SW 1271 (cell line): ENCODE results near the gene KCNQ5.
A peak's percentile ranks its signal among the peaks of the same experiment; 100 is the strongest.
"Not testable (repeated sequence)": the region's sequence is repeated elsewhere in the genome, so short reads cannot be mapped to it uniquely, and the experiment has no call there.

ENCODE experiments used
- DNase-seq, 2 experiments: peaks; one replicate each; lab custom pipeline; 2025; lab: John Stamatoyannopoulos, UW

The KCNQ5 gene

GRCh38 chr6:72952808-72953630 lies 331.2 kb downstream of the KCNQ5 start:
- peak in 1 of 2 experiments; percentile 17 for DNase-seq

DNA sequence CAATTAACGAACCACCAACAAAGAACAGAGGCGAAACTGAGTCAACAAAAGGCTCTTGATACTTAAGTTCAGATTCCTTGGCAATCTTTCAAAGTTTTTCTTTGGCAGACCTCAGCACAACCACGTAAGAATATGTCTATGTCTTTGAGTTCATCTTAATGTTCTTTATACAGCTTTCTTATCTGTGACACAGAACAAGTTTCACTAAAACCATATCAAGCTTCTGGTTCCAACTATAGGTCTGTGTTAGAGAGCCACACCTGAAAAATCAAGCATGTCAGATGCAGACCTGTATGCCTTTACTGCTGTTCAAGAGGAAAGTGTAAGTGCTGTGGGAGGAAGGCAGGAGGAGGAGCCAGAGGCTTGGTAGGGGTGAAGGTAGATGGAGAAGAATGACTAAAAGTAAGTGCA lies 332.1 kb downstream of the KCNQ5 start:
- DNase-seq: no peak

- no peak for DNase-seq
These were observed 332.9 kb downstream of the KCNQ5 start for GRCh38 chr6:72954716-72955115.

GRCh38 chr6:72955666-72956065 lies 333.8 kb downstream of the KCNQ5 start:
- DNase-seq: no peak

- DNase-seq: no peak
These were observed 334.4 kb downstream of the KCNQ5 start for GRCh38 chr6:72956272-72956671.

DNA sequence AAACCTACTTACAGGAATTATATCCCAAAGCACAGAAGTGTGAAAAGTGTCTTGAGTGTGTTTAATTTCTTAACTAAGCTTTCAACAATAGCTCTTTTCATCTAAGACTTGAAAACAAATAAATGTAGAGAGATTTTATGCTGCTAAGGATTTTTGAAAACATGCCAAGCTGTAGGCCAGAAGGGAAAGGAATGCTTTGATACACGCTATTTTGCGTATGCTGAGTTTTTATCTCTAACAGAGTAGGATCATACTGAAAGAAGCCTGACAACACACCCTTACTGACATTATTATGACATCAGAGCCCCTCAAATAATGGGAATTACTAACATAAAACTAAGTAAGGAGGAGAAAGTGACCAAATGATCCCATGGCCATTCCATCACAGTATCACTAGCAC lies 338.0 kb downstream of the KCNQ5 start:
- DNase-seq: no peak

DNA sequence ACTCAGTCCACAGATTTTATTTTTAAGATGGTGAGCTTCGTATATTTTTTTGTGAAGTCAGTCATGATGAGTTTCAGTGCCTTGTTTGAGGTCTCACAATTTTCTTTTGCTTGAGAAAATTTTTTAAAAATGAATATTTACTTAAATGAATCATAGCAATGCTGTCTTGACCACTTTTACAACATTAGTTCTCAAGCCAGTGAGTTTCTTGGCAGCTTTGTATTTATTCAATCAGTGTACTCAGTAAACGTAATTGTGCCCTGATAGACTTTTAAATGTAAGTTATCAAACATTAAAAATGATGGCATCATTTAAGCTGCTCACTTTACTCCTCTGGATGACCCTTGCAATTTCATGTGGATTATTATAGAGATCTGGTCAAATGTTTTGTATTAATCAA lies 342.1 kb downstream of the KCNQ5 start:
- DNase-seq: no peak

- DNase-seq: peak in 1 of 2 experiments; percentile 72
These were observed 344.9 kb downstream of the KCNQ5 start for GRCh38 chr6:72966628-72967280.

DNA sequence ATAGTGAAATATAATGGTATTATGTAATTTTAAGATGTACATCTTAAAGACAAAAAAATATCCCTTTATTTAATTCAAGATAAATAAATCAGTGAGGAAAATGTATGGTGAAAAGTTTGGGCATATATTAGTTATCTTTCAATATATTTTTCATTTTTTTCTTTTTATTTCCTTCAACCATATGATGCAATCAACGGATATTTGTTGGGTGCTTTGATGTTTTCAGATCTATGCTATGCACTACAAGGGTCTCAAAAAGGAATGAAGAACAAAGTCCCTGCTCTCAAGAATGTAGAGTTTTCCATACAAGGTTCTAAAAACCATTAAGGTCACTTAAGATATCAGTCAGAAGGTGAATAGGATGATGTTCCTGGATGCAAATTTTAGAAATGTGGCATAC lies 345.5 kb downstream of the KCNQ5 start:
- no peak for DNase-seq

DNA sequence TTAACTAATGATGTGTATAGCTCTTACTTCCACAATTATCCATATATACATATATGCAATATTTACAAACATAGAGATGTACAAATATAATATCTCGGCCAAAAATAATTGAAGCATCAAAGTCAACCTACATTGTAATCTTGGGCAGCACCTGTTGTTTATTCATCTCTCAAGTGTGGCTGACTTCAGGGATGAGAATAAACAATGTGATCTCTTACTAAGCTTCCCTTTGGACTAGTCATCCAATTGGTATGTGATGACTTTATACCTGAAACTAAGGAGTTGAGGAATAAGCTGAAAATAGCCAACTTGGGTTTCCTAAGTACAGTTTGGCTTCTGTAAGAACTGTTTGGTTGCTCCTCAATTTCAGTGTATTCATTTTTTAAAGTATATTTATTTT lies 346.8 kb downstream of the KCNQ5 start:
- DNase-seq: peak; percentile 49 to 84

- DNase-seq: no peak
These were observed 347.8 kb downstream of the KCNQ5 start for GRCh38 chr6:72969666-72970065.

DNA sequence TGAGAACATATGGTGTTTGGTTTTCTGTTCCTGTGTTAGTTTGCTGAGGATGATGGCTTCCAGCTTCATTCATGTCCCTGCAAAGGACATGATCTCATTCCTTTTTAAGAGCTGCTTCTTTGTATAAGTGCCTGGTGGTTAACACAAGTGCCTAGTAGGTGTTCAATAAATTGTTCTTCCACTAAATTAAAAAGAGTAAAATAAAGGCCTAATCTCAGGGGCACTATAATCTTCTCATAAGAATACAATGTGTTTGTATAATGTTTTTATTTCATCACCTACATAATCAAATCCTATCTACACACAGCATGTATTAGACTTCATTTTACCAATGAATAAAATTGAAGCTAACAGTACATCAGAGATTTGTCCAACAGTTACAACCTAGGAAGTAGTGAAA lies 350.7 kb downstream of the KCNQ5 start:
- DNase-seq: no peak

DNA sequence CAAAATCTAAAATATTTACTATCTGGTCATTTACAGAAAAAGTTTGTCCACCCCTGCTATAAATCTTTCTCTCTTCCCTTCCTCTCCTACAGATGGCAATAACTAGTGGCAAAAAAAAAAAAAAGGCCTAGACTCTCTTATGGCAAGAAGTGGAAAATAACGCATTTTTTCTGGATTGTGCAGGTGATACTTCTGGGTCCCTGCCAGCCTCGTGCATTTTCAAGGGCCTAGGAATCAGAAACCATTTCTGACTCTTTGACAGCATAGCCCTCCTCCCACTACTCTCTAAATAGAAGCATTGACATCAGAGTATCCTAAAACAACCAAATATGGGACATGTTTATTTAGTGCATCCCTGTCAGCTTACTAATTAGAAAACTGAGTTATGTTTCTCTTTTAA lies 352.4 kb downstream of the KCNQ5 start:
- no peak for DNase-seq

- DNase-seq: no peak
These were observed 353.5 kb downstream of the KCNQ5 start for GRCh38 chr6:72975352-72975752.

DNA sequence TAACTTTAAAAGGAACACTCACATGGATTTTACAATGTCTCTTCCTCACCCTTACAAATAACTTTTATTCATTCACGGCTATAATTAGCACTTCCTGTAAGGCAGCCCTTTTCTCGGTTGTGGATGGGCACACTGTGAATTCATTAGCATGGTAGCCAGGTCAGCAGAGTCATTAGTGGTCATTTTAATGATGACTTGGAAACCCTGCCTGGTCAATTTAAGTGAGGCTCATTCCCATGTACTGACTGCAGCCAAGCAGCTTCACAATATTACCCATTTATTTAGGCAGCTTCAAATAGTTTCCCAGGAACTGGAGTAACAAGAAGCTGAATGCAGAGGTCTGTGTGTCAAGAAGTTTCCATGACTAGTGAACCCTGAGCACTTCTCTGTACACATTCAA lies 354.6 kb downstream of the KCNQ5 start:
- DNase-seq: no peak

DNA sequence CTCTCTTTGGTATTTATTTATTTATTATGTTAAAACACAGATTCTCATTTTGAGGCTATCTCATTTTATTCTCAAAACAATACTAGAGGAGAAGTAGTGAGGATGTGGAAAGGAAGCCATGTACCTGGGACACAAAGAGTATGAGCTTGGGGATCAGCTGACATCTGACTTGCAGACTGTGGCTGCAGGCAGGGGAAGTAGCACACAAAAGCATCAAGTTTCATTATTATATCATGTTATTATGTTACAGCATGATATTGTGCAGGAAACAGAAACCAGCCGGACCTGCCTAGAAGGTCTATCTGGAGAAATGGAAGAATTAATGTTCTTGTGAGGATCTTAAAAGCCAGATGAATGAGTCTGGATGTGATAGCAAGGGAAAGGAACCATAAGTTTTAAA lies 355.2 kb downstream of the KCNQ5 start:
- DNase-seq: no peak

GRCh38 chr6:72978808-72979207 lies 356.9 kb downstream of the KCNQ5 start:
- not testable (repeated sequence) for DNase-seq

DNA sequence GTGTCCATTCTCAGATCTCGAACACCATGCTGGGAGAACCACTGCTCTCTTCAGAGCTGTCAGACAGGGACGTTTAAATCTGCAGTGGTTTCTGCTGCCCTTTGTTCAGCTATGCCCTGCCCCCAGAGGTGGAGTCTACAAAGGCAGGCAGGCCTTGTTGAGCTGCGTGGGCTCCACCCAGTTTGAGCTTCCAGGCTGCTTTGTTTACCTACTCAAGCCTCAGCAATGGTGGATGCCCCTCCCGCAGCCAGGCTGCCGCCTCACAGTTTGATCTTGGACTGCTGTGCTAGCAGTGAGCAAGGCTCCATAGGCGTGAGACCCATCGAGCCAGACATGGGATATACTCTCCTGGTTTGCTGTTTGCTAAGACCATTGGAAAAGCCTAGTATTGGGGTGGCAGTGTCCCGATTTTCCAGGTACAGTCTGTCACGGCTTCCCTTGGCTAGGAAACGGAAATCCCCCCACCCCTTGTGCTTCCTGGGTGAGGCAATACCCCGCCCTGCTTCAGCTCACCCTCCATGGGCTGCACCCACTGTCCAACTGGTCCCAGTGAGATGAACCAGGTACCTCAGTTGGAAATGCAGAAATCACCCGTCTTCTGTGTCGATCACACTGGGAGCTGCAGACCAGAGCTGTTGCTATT lies 362.4 kb downstream of the KCNQ5 start:
- not testable (repeated sequence) for DNase-seq

- no peak for DNase-seq
These were observed 363.3 kb downstream of the KCNQ5 start for GRCh38 chr6:72984981-72985665.

DNA sequence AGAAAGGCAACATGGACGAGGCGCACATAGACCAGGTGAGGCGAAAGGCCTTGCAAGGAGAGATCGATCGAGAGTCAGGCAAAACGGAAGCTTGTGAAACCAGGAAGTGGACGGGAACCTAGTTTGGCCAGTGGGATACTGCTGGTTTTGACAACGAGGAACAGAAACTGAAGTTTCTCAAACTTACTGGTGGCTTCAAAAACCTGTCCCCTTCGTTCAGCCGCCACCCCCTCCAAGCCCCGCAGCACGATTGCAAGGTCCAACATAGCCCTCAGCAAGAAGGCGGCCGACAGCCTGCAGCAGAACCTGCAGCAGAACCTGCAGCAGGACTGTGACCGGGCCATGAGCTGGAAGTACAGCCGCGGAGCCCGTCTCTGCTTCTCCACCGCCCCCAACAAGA lies 365.4 kb downstream of the KCNQ5 start:
- no peak for DNase-seq

- DNase-seq: no peak
These were observed 378.1 kb downstream of the KCNQ5 start for GRCh38 chr6:72999995-73000394.

- no peak for DNase-seq
These were observed 378.6 kb downstream of the KCNQ5 start for GRCh38 chr6:73000460-73000859.

DNA sequence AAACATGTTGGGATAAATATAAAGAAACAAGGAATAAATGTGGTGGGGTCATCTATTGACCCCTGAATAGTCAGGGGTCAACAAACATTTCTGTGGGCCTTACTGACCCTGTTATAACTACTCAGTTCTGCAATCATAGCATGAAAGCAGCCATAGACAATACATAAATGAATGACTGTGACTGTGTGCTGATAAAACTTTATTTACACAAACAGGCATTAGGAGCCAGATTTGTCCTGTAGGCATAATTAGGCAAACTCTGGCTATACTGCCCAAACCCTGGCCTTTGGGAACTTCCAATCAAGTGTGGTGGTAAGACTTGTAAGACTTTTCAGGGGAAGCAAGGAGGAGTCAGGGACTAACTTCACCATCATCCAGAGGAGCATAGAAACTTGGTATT lies 380.7 kb downstream of the KCNQ5 start:
- no peak for DNase-seq
